HPDE6-E6E7 (cell line): ENCODE results near the gene FETUB.

ENCODE experiments used
- DNase-seq: peaks from one replicate; pipeline ENCODE4 v3.0.0; 2011; ENCODE audit warnings: missing footprints; ENCODE audit errors: extremely low spot score

FETUB gene

DNA sequence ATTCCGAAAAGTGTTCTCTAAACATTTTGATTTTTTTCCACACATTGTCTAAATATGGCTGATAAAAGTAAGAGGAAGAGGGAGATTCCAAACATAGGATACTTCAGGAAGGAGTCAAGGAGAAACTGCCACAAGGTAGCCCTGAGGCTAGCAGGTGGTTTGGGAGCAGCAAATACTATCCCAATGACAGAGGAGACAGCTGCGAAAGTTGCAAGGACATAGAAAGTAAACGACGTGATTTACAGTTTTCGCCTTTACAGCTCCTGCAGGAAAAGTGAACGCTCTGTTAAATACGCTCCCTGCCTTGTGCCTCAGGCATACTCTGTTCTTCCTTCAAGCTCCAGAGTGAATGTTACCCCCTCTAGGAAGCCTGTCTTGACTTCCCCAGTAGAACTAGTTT lies 3.7 kb upstream of the FETUB start:
- DNase-seq, result no peak

DNA sequence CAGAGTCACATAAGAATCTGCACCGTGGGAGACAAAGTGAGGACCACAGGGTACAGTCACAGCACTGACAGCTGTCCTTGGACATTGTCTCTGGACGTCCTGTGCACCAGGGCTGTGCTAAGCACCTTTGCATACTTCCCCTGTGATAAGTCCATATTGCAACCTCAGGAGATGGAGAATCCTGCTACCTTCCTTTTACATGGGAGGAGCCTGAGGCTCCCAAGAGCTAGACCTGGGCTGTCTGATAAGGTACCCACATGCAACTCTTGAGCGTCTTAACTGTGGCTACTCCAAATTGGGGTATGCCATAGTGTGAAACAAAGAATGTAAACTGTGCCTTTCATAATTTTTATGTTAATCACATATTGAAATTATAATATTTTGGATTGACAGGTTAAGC lies 2.5 kb upstream of the FETUB start:
- DNase-seq, result no peak

DNA sequence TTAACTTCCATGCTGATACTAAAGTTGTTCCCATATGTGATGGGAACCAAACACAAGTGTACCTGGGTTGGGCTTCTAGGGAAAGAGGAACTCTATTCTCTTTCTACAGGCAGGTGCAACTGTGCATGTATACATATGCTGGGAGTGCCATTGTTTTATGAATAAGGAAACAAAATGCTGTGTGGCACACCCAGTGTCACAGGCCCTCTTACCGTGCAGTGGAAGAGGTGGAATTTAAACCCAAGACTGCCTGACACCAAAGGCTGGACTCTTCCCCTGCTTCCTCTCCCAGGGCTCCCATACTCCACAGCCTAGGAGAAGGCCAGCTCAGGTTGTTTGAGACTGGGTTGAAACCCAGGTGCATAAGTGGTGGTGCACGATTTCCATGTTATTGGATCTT lies 1.9 kb upstream of the FETUB start:
- DNase-seq, result no peak

DNA sequence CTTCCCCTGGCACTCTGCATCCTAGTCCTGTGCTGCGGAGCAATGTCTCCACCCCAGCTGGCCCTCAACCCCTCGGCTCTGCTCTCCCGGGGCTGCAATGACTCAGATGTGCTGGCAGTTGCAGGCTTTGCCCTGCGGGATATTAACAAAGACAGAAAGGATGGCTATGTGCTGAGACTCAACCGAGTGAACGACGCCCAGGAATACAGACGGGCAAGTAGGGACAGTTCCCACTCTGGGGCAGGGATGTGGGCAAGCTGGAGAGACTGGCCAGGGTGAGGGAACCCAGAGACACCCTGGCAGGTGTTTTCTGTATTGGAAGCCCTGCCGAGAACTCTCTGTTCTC lies 247 bp downstream of the FETUB start:
- peak; percentile 95 for DNase-seq

DNA sequence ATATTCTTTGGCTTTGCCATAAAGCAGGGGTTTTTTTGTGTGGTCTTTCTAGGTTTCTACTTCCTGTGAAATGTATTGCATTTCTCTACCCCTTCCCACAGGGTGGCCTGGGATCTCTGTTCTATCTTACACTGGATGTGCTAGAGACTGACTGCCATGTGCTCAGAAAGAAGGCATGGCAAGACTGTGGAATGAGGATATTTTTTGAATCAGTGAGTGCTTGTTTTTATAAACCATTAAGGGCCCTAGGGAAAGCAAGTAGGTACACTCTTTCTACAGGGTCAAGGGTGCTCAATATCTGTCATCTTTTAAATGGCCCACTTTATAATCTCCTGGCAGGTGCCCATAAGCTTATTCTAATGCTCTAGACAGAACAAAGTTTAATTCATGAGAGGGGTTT lies 730 bp downstream of the FETUB start:
- no peak for DNase-seq

DNA sequence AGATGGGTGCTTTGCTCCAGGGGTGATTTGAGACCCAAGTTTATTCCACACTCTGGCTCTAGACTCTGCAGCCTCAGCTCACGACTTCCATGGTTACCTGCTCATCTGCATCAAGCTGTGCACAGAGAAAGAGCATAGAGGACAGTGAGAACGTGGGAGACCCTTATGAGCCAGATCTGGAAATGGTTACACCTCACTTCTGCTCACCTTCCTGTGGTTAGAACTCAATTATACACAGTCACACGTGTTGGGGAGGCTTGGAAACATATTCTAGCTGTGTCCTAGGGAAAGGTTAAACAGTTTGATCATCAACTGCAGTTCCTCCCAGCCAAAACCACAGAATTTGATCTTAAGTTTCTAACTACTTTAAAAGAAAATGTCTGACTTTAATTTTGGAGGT lies 1.8 kb downstream of the FETUB start:
- DNase-seq, result no peak

DNA sequence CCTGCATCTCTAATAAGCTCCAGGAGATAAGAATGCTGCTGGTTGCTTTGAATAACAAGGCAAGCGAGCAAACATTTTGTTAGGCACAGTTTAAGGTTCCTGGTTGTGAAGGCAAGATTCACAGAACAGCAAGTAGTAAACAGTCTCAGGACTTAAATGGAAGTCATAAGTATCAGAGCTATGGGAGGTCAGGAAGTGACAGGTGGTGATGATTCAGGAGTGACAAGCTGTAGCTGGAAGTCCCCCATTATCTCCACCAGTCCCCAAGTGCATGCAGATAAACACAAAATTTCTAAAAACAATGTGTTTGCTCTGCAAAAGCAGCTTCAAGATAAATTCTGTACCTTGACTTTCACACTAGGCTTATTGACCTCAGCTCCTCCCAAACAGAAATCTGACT lies 3.3 kb downstream of the FETUB start:
- no peak for DNase-seq

DNA sequence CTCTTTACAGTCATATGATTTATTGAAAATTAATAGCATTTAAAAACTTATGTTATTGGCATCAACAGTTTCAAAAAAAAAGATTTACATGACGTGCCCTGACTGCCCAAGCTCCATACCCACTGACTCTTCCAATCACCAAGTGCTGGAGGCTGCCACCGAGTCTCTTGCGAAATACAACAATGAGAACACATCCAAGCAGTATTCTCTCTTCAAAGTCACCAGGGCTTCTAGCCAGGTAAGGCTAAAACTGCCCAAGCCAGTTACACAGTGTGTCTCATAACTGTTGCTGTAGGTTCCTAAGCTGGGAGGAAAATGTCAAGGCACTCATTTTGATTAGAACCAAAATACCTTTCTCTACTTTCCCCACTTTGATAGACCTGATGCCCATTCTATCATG lies 4.5 kb downstream of the FETUB start:
- DNase-seq, result peak; percentile 60

DNA sequence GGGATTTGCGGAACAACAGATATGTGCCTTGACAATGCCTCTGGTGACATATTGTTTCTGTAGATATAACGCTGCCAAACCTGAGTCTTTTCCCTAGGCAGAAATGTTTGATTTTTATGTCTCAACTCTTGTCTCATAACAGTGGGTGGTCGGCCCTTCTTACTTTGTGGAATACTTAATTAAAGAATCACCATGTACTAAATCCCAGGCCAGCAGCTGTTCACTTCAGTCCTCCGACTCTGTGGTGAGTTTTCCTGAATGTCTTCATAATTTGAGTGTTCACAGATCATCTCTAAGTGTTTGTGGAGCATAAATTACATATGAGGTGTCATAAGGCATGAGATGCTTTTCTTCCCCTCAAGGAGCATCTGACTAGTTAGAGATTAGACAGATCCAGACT lies 5.9 kb downstream of the FETUB start:
- DNase-seq, result no peak

DNA sequence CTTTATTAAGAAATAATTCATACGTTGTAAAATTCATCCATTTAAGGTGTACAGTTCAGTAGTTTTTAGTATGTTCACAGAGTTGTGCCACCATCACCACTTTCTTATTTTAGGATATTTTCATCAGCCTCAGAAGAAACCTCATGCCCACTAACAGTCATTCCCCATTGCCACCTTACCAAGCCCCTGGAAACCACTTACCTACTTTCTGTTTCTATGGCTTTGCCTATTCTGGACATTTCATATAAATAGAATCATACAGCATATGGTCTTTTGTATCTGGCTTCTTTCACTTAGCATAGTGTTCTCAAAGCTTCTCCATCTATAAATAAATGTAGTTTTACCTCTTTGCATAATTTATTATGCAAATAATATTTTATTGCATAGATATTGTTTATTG lies 6.6 kb downstream of the FETUB start:
- no peak for DNase-seq

DNA sequence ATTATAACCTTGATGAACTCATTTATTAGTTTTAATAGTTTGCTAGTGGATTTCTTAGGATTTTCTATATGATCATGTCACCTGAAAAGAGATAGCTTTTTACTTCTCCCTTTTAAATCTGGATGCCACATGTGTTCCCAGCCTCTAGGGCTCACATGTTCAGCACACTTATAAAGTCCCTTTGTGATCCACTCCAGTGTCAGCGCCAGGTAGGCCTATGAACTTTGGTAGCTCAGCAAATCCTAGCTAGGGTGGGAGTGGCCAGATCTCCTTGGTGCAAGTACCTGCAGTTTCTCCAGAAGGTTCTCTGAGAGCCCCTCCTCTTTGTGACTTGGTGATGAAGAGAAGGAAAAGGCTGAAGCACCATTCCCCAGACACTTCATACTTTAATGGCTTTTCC lies 8.7 kb downstream of the FETUB start:
- DNase-seq, result no peak

DNA sequence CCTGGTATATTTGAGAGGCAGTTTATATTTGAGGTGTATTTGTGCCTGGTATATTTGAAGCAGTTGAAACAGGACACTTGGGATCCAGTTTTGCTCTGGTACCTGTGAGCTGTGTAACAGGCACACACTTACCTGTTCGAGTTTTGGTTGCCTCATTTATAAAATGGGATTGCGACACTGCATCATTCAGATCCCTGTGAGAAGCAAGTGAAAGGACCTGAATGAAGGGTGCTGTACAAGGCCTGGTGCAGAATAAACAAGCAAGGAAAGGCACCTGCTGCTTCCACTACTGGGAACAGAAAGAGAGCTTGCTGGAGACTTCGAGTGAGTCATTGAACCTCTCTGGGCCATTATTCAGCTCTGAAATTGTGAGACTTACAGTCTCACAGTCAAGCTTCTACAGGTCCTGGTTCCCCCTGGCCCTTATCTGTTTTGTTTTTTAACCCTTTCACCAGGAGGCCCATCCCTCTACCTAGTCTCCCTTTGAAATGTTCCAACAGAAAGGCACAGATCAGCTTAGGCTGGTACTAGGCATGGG lies 11.5 kb downstream of the FETUB start:
- no peak for DNase-seq

DNA sequence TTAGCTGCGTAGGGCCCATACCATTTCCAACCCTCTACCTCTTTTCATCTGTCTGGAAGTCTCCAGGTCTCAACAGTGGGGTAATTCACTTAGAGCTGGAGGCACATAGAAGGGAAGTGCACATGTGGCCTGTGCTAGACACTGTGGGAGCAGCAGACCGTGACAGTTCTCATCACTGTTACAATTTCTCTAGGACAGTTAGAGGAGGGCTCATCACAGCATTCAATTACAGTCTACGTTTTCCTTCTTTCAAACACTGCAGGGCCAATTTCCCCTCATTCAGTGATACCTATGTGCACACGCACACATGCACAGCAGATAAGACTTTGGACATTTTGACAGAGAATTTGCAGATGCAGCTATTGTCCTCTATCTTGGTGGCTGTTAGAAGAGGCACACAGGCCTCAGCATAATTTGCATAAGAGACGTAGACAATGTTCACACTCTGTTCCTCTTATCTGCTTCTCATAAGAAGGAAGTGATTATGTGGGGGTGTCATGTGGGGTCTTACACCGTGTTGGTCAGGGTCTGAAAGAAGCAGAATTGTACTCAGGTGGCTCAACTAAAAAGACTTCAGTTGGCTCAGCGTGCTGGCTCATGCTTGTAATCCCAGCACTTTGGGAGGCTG lies 13.0 kb downstream of the FETUB start:
- DNase-seq, result no peak

DNA sequence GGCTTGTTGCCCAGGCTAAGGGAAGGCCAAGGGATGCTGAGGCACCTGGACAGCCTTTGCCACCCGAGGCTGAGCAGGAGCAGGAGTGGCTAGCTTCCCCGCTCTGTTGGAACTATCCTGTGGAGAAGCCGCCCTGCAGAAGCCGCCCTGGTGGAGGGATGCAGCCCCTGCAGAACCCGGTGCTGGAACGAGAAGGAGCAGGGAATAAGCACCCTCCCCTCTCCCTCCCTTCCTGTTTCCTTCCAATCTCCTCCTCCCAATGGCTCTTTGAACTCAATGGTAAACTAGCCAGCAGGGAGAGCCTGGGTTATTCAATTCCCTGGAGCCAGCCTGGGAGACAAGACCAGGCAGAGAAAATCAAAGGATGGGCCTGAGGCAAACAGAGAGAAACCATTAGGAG lies 13.8 kb downstream of the FETUB start:
- no peak for DNase-seq

DNA sequence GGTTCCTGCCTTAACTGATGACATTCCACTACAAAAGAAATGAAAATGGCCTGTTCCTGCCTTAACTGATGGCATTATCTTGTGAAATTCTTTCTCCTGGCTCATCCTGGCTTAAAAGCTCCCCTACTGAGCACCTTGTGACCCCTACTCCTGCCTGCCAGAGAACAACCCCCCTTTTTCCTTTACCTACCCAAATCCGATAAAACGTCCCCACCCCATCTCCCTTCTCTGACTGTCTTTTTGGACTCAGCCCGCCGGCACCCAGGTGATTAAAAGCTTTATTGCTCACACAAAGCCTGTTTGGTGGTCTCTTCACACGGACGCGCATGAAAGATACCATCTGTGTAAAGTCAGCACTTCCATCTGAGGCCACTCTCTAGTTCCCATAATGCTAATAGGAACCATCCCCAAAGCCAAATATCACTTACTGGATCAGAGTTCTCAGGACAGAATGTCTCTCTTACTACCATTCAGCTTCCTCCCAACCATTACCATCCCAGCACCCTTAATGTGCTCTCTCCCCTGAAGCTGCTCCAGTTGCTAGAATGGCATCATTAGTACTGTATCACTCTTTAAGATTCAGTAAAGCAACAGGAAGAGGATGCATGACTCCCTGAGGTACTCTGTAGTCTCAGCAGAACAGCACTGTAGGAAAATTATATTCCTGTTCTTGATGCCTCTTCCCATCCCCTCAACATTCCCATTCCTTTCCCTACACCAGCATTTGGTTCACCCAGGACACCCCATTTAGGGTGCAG lies 23.3 kb downstream of the FETUB start:
- no peak for DNase-seq

DNA sequence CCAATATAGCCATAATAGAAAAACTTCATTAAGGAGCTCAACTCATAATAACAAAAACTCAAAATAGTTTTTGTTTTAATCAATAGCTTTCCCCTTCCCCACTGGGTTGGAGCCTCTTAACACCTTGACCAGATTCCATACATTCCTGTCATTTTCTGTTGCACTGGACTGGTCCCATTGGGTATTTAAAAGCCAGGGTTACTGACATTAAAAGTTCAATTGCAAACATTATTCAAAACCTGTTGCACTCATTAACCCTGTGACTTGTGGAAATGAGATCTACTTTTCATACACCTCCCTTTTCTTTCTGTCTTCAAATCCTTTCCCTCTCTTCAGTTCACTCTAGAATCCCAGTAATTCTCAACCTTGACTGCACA lies 23.9 kb downstream of the FETUB start:
- DNase-seq, result no peak

DNA sequence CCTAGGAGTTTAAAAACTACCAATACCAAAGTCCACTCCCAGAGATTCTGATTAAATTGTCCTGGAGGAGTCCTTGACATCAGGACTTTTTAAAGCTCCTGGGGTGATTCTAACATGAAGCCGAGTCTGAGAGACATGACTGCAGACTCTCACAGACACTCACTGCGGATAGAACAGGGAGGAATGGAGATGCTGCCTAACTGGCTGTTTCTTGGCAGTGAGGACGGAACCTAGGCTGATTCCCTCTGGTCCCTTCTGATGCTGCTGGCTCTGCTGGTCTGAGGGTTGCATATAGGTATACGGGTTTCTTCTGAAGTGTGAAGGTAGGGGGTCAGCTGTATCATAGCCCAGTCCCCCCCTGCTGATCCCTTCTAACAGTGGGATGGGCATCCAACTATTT lies 24.3 kb downstream of the FETUB start:
- DNase-seq, result no peak

DNA sequence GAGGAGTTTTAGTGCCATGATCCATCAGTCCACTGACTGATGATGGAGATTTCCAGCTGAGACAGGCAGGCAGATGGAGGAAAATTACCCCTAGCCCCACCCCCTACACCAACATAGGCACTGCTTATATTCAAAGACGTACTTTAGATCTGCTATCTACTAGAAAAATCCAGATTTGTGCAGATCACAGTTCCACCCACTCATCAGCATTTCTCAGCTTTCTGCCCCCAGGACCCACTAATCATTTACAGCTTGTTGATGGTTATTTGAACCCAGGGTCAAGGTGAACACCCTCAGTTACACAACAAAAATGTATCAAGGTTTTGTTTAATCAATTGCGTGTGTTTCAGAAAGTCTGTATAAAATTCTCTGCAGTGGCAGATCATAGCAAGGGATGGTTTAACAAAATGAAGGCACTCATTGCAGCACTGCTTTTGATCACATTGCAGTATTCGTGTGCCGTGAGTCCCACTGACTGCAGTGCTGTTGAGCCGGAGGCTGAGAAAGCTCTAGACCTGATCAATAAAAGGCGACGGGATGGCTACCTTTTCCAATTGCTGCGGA lies 25.5 kb downstream of the FETUB start, which contains the start of gene HRG:
Gene HRG, plus strand, starts transcription at position 390 of the 564 bp plus-strand sequence. Its CDS starts 18 bp downstream, at position 408.
- no peak for DNase-seq

DNA sequence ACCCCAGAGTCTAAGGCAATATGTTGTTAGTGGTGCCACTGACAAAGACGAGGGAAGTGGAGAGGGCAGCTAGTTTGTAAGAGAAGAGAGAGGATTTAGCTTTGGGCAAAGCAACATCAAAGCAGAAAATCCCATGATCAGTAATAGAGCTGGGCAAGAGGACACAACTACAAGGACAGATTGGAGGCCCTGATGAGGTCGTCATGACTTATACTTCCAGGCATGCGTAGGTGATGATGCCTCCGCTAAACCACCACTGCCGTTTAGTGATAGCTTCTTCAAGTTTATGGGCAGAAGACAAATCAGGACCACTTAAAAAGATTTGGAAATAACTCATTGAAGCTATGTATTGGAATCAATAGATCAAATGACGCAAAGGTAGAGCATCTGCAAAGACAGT lies 28.2 kb downstream of the FETUB start:
- DNase-seq, result no peak

DNA sequence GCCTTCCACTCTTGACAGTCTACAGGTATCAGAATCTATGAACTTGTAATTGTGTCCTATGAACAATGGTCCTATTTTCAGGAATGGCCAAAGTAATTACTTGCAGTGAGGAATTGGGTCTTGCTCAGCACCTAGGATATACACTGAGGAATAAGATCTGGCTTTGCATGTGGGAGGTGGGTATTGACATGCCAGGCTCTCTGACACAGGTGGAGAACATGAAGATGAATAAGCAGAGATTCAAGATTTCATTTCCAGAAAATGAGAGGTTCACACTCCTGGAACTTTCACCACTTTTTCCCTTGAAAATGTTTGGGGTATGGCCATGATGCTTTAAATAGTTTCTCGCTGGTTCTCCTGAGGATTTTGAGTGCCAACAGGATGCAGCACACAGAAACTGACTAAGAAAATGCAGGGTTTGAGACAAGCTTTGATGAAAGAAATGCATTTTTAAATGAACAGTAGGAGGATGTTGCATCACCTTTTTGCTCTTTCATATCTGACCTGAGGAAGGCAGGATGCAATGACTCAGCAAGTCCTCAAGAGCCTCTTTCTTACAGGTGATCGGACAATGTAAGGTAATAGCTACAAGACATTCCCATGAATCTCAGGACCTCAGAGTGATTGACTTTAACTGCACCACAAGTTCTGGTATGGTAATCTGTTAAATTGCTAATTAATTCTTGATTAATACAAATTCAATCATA lies 29.3 kb downstream of the FETUB start:
- DNase-seq, result peak; percentile 34

DNA sequence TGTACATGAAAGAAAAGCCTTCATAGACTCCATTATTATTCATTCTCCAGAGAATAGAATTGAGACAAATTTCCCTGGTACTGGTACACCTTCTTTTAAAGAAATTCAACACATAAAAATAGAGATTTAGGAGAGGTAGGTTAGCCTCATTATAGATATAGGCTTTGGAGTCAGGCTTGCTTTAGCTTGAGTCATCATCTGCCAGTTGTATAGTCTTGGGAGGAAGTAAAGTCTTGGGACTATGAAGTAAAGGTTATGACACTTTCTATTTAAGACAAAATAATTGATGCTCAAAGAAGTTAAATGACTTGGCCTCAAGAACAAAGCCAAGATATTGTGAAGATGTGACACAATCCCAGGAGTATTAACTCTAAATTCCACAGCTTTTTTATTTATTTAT lies 30.0 kb downstream of the FETUB start:
- no peak for DNase-seq

DNA sequence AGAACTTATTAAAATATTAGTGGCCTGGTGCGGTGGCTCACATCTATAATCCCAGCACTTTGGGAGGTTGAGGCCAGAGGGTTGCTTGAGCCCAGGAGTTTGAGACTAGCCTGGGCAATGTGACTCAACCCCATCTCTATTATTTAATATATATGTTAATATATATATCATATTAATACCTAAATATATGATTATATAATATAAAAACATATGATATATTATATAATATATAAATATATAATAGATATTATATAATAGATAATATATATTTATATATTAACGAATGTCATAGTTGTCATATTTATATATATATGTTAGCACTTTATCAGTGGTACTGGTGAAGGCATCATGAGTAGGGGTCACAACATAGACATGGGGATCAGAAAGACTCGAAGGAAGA lies 30.9 kb downstream of the FETUB start:
- no peak for DNase-seq

DNA sequence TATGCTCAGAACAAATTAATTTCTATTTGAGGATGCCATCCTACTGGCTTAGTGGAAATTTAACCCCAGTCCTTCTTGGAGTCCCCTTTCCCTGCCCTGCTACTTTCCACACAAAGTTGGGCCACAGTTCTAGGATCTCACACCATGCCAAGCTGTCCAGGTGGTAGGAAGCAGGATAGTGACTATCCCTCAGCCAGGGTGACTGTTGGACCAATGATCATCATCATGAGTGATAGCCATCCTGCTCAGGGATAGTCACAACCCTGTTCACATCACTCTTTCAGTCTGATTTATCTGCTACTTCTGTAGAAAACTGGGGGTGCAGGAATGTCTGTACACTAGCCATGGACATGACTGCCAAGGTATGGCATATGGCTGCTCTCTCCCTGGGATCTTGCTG lies 38.4 kb downstream of the FETUB start:
- no peak for DNase-seq
